ENCODE measurements around the gene FRAS1. TPM values are rescaled to one million over a fixed set of nuclear protein-coding genes. Genes with fewer than 3 reads are reported as not detected.

The FRAS1 gene
- total RNA-seq, 4 donors from 2014 or later = 3.4 to 11.7 (median 4.2) TPM

GRCh38 chr4:78432896-78433295, 375.8 kb downstream of the FRAS1 start:
- no peak overlapping the region for H3K4me3 ChIP-seq
- TF ChIP-seq POLR2AphosphoS5 (IDR thresholded peaks at IDR 0.05) (no peak), CTCF (IDR thresholded peaks at IDR 0.05) (no peak), EP300 (IDR thresholded peaks at IDR 0.05) (no peak), POLR2A (IDR thresholded peaks at IDR 0.05) (no peak)
- H3K36me3 ChIP-seq = peaks cover 0 to 3% of the 10 kb centered on the region in 2 donors
- ATAC-seq = no peak
- no peaks in the 10 kb centered on the region for H3K9me3 ChIP-seq
- no peaks in the 10 kb centered on the region for H3K4me1 ChIP-seq
- H3K27me3 ChIP-seq = no peaks in the 10 kb centered on the region
- H3K27ac ChIP-seq = no peak overlapping the region

- Histone ChIP-seq H3K27me3 (no peaks in the 10 kb centered on the region), H3K36me3 (no peaks in the 10 kb centered on the region), H3K4me1 (no peaks in the 10 kb centered on the region), H3K4me3 (no peak overlapping the region), H3K9me3 (no peaks in the 10 kb centered on the region), H3K27ac (no peak overlapping the region)
- no peak for TF ChIP-seq POLR2AphosphoS5 (IDR thresholded peaks at IDR 0.05)
- WGBS, 2 donors (ENCODE audit: low coverage in 1 of 2) = 59 to 76% methylated on average over 2 of the region's 2 CpGs
- ATAC-seq = no peak
Measured at GRCh38 chr4:78437608-78438088, 380.5 kb downstream of the FRAS1 start.

GRCh38 chr4:78439328-78439727, 382.2 kb downstream of the FRAS1 start:
- H3K4me3 ChIP-seq = no peak overlapping the region

GRCh38 chr4:78441756-78442155, 384.6 kb downstream of the FRAS1 start:
- Histone ChIP-seq H3K27me3 (no peaks in the 10 kb centered on the region), H3K36me3 (no peaks in the 10 kb centered on the region), H3K4me3 (no peak overlapping the region), H3K9me3 (no peaks in the 10 kb centered on the region), H3K27ac (no peak overlapping the region), H3K4me1 (no peaks in the 10 kb centered on the region)
- TF ChIP-seq POLR2A (IDR thresholded peaks at IDR 0.05) (no peak), POLR2AphosphoS5 (IDR thresholded peaks at IDR 0.05) (no peak), EP300 (IDR thresholded peaks at IDR 0.05) (no peak), CTCF (IDR thresholded peaks at IDR 0.05) (no peak)
- WGBS, 2 donors (ENCODE audit: low coverage in 1 of 2) = no CpG with 5 or more reads among the region's 2 CpGs
- ATAC-seq = no peak

More at GRCh38 chr4:78439328-78439727, 382.2 kb downstream of the FRAS1 start:
- no peaks in the 10 kb centered on the region for H3K9me3 ChIP-seq
- no peak for ATAC-seq
- no peak overlapping the region for H3K27ac ChIP-seq
- 73 to 82% methylated on average over 2 of the region's 2 CpGs for WGBS, 2 donors (ENCODE audit: low coverage in 1 of 2)
- H3K27me3 ChIP-seq = no peaks in the 10 kb centered on the region
- H3K36me3 ChIP-seq = no peaks in the 10 kb centered on the region
- H3K4me1 ChIP-seq = no peaks in the 10 kb centered on the region
- no peak for TF ChIP-seq POLR2AphosphoS5 (IDR thresholded peaks at IDR 0.05)
- TF ChIP-seq CTCF (IDR thresholded peaks at IDR 0.05) = no peak
- no peak for TF ChIP-seq POLR2A (IDR thresholded peaks at IDR 0.05)
- TF ChIP-seq EP300 (IDR thresholded peaks at IDR 0.05) = no peak

GRCh38 chr4:78446619-78447018, 389.5 kb downstream of the FRAS1 start:
- H3K27ac ChIP-seq = no peak overlapping the region
- no peaks in the 10 kb centered on the region for H3K27me3 ChIP-seq
- no peak overlapping the region for H3K4me3 ChIP-seq
- H3K36me3 ChIP-seq = no peaks in the 10 kb centered on the region
- no peaks in the 10 kb centered on the region for H3K9me3 ChIP-seq
- H3K4me1 ChIP-seq = no peaks in the 10 kb centered on the region
- 65 to 71% methylated on average over 5 of the region's 5 CpGs for WGBS, 2 donors (ENCODE audit: low coverage in 1 of 2)
- no peak for TF ChIP-seq CTCF (IDR thresholded peaks at IDR 0.05)
- no peak for TF ChIP-seq POLR2A (IDR thresholded peaks at IDR 0.05)
- no peak for TF ChIP-seq EP300 (IDR thresholded peaks at IDR 0.05)
- no peak for TF ChIP-seq POLR2AphosphoS5 (IDR thresholded peaks at IDR 0.05)
- ATAC-seq = no peak
